ENCODE measurements around the gene CLNK.

- no peak for TF ChIP-seq CTCF (IDR thresholded peaks at IDR 0.05)
- no peak for TF ChIP-seq POLR2A (IDR thresholded peaks at IDR 0.05)
Observed at GRCh38 chr4:10731162-10731561, 46.6 kb upstream of the CLNK start.

Data from esophagus squamous epithelium (tissue), 4 donors.